Stomach (tissue), 9 donors: Measurements from ENCODE around the gene AGPAT4. TPM values are rescaled to one million over a fixed set of nuclear protein-coding genes. Genes with fewer than 3 reads are reported as not detected.

Source experiments
- DNase-seq, 2 donors: peaks; one replicate each; pipeline versions ENCODE4 v3.0.0 to v3.0.0-alpha.2; 2013 to 2019
- H3K27ac ChIP-seq, 5 donors: fragments of 200-600 bp in 4 of 5; sonication (generic) in 4 of 5; one replicate each; pipeline ENCODE4 v1.5.1; 2013 to 2019; ENCODE audit warnings: mild to moderate bottlenecking in 1 of 5, moderate library complexity in 1 of 5
- H3K27me3 ChIP-seq, 3 donors: fragments of 200-600 bp; sonication (generic); one replicate each; pipeline ENCODE4 v1.5.1; 2017 to 2019; ENCODE audit warnings: mixed run types in 1 of 3
- H3K36me3 ChIP-seq, 4 donors: fragments of 200-600 bp; sonication (generic); 1 replicate in 3 of 4; 2 replicates in 1 of 4; pipeline ENCODE4 v1.5.1; 2016 to 2019
- H3K4me1 ChIP-seq, 4 donors: fragments of 200-600 bp; sonication (generic); one replicate each; pipeline ENCODE4 v1.5.1; 2016 to 2019
- H3K4me3 ChIP-seq, 4 donors: fragments of 200-600 bp; sonication (generic) in 3 of 4; one replicate each; pipeline ENCODE4 v1.5.1; 2016 to 2019; ENCODE audit warnings: mild to moderate bottlenecking in 1 of 4
- H3K9me3 ChIP-seq, 4 donors: fragments of 200-600 bp; sonication (generic); one replicate each; pipeline ENCODE4 v1.5.1; 2016 to 2019
- CTCF ChIP-seq, 7 experiments: fragments of 450-650 bp in 4 of 7; fragments of 200-600 bp in 3 of 7; sonication (generic) in 3 of 7; IDR thresholded peaks; one replicate each; pipeline ENCODE4 v1.5.1; 2016 to 2019; ENCODE audit warnings: antibody characterized with exemption in 7 of 7, control low read depth in 2 of 7, mild to moderate bottlenecking in 1 of 7
- EP300 ChIP-seq: sonication (generic); formaldehyde crosslinking; IDR thresholded peaks from one replicate; pipeline ENCODE4 v1.6.1; 2017; ENCODE audit warnings: antibody characterized with exemption
- POLR2A ChIP-seq, 4 donors: fragments of 450-650 bp; IDR thresholded peaks; one replicate each; pipeline ENCODE4 v1.6.1; 2016; ENCODE audit warnings: antibody characterized with exemption in 4 of 4, control low read depth in 2 of 4, mild to moderate bottlenecking in 1 of 4, moderate library complexity in 1 of 4
- POLR2AphosphoS5 ChIP-seq, 3 donors: sonication (generic); formaldehyde crosslinking; IDR thresholded peaks; one replicate each; pipeline ENCODE4 v1.6.1; 2016; ENCODE audit warnings: antibody characterized with exemption in 3 of 3
- WGBS, 5 donors: extraction: QIAGEN DNeasy Blood & Tissue Kit in 3 of 5; methylation state at CpG; one replicate each; pipeline versions ENCODE4 v1.1.5 to v1.1.7; 2013 to 2018; 5-methylcytosine and 5-hydroxymethylcytosine counted together
- intact Hi-C: fragments of 100-400 bp; cut with DNase I; formaldehyde crosslinking; loops from one replicate; pipeline ENCODE4 v1.15.1; 2023; ENCODE audit warnings: low total_unique reads
- polyA plus RNA-seq, 3 donors: library from polyadenylated mRNA; stranded (reverse); fragments of 200-250 nt; gene quantifications; one replicate each; pipeline ENCODE4 v1.2.3, GENCODE V29; 2013
- total RNA-seq, 5 donors: library from RNA; depleted of rRNA; stranded (reverse); fragments of >200 nt; gene quantifications; one replicate each; pipeline versions ENCODE4 v1.1.0 to v1.2.3, GENCODE V29; 2014 to 2016
- donor health status: healthy with polysubstance abuse.
- donor health status: Bipolar disorder and iron deficiency.
- donor health status: healthy.

The AGPAT4 gene
- total and polyA plus RNA-seq, 8 donors = 0.46 to 15.8 (median 1.0) TPM

- WGBS, 5 donors = 79 to 87% (median 81%) methylated on average over 10 of the region's 10 CpGs
- no peak for TF ChIP-seq CTCF (IDR thresholded peaks at IDR 0.05)
- TF ChIP-seq POLR2A (IDR thresholded peaks at IDR 0.05) = no peak
- no peak for TF ChIP-seq POLR2AphosphoS5 (IDR thresholded peaks at IDR 0.05)
- TF ChIP-seq EP300 = no peak
- H3K9me3 ChIP-seq = no peaks in the 10 kb centered on the region
Observed at GRCh38 chr6:161308075-161308655, 34.3 kb upstream of the AGPAT4 start.

DNA sequence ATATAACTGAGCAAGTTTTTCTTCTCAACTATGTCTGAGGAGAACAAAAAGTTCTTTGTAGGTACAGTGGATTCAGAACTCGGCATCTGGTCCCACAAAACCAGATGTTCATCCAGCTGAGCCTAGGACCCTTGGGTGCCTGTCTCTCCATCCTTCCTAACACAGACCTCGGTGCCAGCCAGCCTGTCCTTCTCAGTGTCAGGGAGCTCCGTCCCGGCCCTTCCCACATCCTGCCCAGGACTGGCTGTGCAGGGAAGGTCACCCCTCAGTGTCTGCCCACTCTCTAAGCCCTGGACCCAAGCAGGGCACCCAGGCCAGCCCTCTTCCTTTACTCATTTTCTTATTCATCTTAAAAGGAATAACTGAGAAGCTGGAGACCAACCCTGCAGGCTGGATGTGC is 32.0 kb upstream of the AGPAT4 start:
- no peak for TF ChIP-seq POLR2A (IDR thresholded peaks at IDR 0.05)
- no peak for DNase-seq
- Histone ChIP-seq H3K9me3 (no peaks in the 10 kb centered on the region), H3K4me1 (peaks cover 0 to 8% (median 0%) of the 10 kb centered on the region in 4 donors), H3K4me3 (no peak overlapping the region), H3K36me3 (no peaks in the 10 kb centered on the region), H3K27ac (no peak overlapping the region), H3K27me3 (no peaks in the 10 kb centered on the region)
- 57 to 81% (median 76%) methylated on average over 4 of the region's 4 CpGs for WGBS, 5 donors
- intact Hi-C loops = no loop called here

More at GRCh38 chr6:161308075-161308655, 34.3 kb upstream of the AGPAT4 start:
- Histone ChIP-seq H3K4me3 (no peak overlapping the region), H3K27me3 (no peaks in the 10 kb centered on the region), H3K36me3 (no peaks in the 10 kb centered on the region), H3K4me1 (no peaks in the 10 kb centered on the region), H3K27ac (no peak overlapping the region)
- DNase-seq = no peak
- intact Hi-C loops = no loop called here

GRCh38 chr6:161303628-161304340 is 29.9 kb upstream of the AGPAT4 start:
- DNase-seq = no peak
- 92 to 95% (median 92%) methylated on average over 16 of the region's 16 CpGs for WGBS, 5 donors
- Histone ChIP-seq H3K9me3 (no peaks in the 10 kb centered on the region), H3K4me3 (no peak overlapping the region), H3K4me1 (peaks cover 0 to 8% (median 0%) of the 10 kb centered on the region in 4 donors), H3K27me3 (no peaks in the 10 kb centered on the region), H3K27ac (no peak overlapping the region), H3K36me3 (no peaks in the 10 kb centered on the region)
- intact Hi-C loops = no loop called here
- no peak for TF ChIP-seq POLR2AphosphoS5 (IDR thresholded peaks at IDR 0.05)
- no peak for TF ChIP-seq CTCF (IDR thresholded peaks at IDR 0.05)
- TF ChIP-seq EP300 = no peak
- no peak for TF ChIP-seq POLR2A (IDR thresholded peaks at IDR 0.05)

DNA sequence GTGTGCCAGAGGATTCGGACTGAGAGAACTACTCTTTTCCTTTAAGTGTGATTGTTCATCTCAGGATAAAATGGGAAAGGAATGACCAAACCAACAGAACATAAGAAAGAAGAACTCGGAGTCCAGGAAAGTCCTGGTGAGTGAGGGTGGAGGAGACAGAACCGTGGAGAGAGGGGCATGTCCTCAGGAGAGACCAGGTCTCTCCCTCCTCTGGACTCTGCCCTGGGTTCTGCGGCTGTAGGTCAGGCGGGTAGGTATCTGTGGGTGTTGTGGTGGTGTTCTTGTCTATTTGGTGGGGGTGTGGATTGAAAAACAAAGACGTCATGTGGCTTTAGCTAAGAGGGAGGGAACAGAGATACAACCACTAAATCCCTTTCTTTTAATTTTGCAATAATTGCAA is 29.1 kb upstream of the AGPAT4 start:
- Histone ChIP-seq H3K27me3 (no peaks in the 10 kb centered on the region), H3K4me3 (no peak overlapping the region), H3K36me3 (no peaks in the 10 kb centered on the region), H3K9me3 (no peaks in the 10 kb centered on the region), H3K27ac (no peak overlapping the region), H3K4me1 (peaks cover 0 to 8% (median 0%) of the 10 kb centered on the region in 4 donors)
- no peak for DNase-seq
- 81 to 88% (median 85%) methylated on average over 6 of the region's 6 CpGs for WGBS, 5 donors
- intact Hi-C loops = no loop called here
- no peak for TF ChIP-seq POLR2A (IDR thresholded peaks at IDR 0.05)

GRCh38 chr6:161301338-161301737 is 27.5 kb upstream of the AGPAT4 start:
- TF ChIP-seq CTCF (IDR thresholded peaks at IDR 0.05) (no peak), POLR2AphosphoS5 (IDR thresholded peaks at IDR 0.05) (no peak), EP300 (no peak), POLR2A (IDR thresholded peaks at IDR 0.05) (no peak)
- no peak overlapping the region for H3K4me3 ChIP-seq
- no peaks in the 10 kb centered on the region for H3K36me3 ChIP-seq
- no peak overlapping the region for H3K27ac ChIP-seq
- H3K9me3 ChIP-seq = no peaks in the 10 kb centered on the region
- peaks cover 0 to 8% (median 0%) of the 10 kb centered on the region in 4 donors for H3K4me1 ChIP-seq
- no peaks in the 10 kb centered on the region for H3K27me3 ChIP-seq
- 30 to 50% (median 42%) methylated on average over 2 of the region's 2 CpGs for WGBS, 5 donors
- no peak for DNase-seq
- intact Hi-C loops = no loop called here
